GM18526 (cell line): ENCODE data around the gene EXD3.

ENCODE experiments used
- POLR2A ChIP-seq: IDR thresholded peaks from 3 replicates; pipeline ENCODE4 v1.6.1; 2011; ENCODE audit not compliant: insufficient read length; ENCODE audit errors: extremely low read depth

Gene EXD3

GRCh38 chr9:137372693-137373610 lies 50.0 kb downstream of the EXD3 start:
- no peak for TF ChIP-seq POLR2A

DNA sequence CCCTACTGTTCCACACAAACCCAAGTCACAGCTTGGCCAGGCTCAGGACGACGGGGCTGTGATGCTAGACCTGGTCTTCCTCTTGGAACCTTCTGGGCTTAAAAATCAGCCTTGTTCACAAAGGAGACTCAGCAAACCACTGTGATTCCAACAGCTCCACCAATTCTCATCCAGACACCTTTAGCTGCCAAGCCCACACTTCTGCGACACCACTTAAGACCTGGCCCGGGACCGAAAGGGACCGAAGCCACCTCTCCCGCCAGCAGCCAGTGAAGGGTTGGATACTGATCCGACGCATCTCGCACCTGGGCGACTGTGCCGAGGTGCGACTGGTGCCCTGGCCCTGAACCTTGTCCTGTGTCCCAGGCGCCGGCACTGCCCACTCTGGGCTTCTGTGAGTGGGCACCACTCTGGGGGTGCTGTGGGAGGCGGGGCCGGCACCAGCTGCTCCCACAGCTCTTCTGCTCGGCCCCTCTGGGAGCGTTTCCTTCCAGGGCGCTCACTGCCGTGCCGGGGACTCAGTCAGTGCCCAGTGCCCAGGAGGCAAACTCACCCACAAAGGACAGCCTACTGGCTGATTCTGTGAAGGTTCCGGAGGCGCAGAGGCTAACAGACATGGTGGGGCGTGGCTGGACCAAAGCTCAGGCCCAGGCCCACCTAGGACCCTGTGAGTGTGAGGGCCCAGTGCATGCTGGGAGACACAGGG lies 50.9 kb downstream of the EXD3 start:
- no peak for TF ChIP-seq POLR2A

- no peak for TF ChIP-seq POLR2A
Observed at GRCh38 chr9:137371521-137371941, 51.4 kb downstream of the EXD3 start.

- no peak for TF ChIP-seq POLR2A
Observed at GRCh38 chr9:137370865-137371520, 52.0 kb downstream of the EXD3 start.

- TF ChIP-seq POLR2A = no peak
Observed at GRCh38 chr9:137369911-137370764, 52.8 kb downstream of the EXD3 start.

- TF ChIP-seq POLR2A = no peak
Observed at GRCh38 chr9:137369061-137369787, 53.7 kb downstream of the EXD3 start.

DNA sequence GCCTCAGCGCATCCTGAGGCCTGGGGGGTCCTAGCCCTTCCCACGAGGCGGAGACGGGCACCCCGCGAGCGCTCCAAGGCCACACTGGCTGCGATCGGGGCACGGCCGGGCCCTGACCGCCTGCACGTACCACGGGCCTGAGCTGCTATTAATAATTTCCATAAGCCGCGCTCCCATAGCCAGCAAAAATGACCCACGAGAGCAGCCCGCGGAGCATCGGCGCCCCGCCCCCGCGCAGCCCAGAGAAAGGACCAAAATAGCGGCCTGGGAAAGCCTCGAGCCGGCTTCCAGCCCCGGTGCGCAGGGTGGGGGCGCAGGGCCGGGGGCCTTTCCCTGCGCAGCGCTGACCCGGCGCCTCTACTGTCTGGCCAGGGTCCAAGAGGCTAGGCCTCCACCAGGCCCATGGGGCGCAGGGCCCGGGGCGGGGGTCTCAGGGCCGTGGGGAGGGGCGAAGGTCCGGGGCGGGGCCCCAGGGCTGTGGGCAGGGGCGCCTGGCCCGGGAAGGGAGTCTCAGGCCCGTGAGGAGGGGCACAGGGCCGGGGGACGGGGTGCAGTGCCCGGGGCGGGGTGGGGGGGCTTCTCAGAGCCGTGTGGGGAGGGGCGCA lies 54.4 kb downstream of the EXD3 start:
- TF ChIP-seq POLR2A = no peak

- no peak for TF ChIP-seq POLR2A
Observed at GRCh38 chr9:137367506-137368430, 55.2 kb downstream of the EXD3 start.

DNA sequence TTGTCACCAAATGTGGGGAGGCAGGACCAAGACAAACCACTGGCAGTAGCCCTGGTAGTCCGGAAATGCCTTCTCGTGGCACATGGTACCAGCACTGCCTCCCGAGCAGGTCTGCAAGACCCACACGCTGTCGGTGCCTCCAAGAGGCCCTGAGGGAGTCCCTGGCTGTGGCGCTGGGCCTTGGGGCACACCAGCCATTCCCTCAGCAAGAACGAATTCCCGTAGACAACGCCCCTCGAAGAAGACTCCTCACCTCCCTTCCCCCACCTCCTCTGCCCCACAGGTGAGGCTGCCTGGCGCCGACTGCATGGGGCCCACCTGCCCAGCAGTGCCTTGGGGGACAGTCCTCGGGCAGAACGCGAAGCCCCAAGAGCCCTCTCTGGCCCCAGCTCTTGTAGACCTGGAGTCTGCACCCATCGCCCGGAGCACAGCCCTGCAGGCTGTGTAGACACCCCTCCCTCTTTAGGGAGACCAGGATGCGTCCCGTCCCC lies 56.0 kb downstream of the EXD3 start:
- no peak for TF ChIP-seq POLR2A

- no peak for TF ChIP-seq POLR2A
Observed at GRCh38 chr9:137366445-137366810, 56.5 kb downstream of the EXD3 start.

DNA sequence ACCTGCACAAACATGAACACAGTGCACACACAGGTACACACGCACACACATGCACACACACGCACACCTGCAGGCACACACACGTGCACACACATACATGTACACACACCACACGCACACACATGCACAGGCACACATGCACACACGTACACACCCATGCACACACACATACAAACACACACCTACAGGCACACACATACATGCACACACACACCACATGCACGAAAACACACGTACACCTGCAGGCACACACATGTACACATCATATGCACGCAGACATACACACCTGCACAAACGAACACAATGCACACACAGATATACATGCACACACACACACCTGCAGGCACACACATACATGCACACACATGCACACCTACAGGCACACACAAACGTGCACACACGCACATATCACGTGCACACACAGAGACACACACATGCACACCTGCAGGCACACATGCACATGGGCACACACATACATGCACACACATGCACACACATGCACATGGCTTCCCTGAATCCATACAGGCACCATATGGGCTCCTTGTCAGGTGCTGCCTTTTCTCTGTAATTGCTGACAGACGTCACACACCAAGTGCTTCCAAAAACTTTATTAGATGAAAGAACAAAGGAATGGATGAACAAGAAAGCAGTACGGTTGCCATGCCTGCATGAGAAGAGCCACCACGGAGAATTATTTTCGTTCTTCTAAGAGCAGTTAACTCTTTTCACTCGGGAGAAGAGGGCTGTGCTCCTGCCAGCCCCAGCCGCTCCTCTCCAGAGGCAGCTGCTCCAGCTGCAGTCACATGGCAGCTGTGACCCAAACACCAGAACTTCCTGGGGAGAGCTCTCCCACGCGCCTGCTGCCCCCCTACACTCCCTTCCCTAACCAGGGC lies 57.2 kb downstream of the EXD3 start:
- no peak for TF ChIP-seq POLR2A

- TF ChIP-seq POLR2A = no peak
Observed at GRCh38 chr9:137365056-137365455, 57.9 kb downstream of the EXD3 start.

- no peak for TF ChIP-seq POLR2A
Observed at GRCh38 chr9:137359850-137360249, 63.1 kb downstream of the EXD3 start.
